ENCODE data around the gene TSPAN7.

GRCh38 chrX:38516196-38516774, 45.1 kb upstream of the TSPAN7 start:
- no peak for TF ChIP-seq CTCF (IDR thresholded peaks at IDR 0.05; ENCODE audit: low read length)
- no peak for TF ChIP-seq EZH2 (IDR thresholded peaks at IDR 0.05; ENCODE audit: borderline replicate concordance, low read length)
